HG03196 (cell line): Measurements from ENCODE around the gene WDFY1.
A peak's percentile ranks its signal among the peaks of the same experiment; 100 is the strongest.

Source experiments
- ATAC-seq: cut with Tn5 transposase; IDR thresholded peaks from one replicate; pipeline ENCODE4 v1.9.1; 2021; ENCODE audit not compliant: unreplicated experiment

Gene WDFY1

GRCh38 chr2:223860809-223861738 is 84.1 kb downstream of the WDFY1 start:
- ATAC-seq, result no peak

- ATAC-seq, result no peak
Observed at GRCh38 chr2:223859070-223859469, 86.1 kb downstream of the WDFY1 start.

DNA sequence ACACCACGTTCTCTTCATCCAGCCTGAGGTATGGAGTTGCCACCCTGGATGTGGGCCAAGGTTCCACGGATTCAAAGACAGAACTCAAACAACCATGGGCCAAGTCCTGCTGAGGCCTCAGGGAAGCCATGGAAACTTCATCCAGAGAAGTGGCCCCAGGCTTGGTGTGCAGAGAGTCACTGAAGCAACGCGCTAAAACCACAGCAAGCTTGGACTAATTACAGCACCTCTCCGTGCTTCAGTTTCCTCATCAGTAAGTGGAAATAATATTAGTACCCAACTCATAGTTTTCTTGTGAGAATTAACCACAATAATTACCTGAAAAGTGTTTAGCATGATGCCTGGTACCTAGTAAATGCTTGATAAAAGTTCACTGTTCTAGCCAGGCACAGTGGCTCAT is 88.6 kb downstream of the WDFY1 start:
- ATAC-seq, result no peak

GRCh38 chr2:223856021-223856420 is 89.1 kb downstream of the WDFY1 start:
- ATAC-seq, result no peak

DNA sequence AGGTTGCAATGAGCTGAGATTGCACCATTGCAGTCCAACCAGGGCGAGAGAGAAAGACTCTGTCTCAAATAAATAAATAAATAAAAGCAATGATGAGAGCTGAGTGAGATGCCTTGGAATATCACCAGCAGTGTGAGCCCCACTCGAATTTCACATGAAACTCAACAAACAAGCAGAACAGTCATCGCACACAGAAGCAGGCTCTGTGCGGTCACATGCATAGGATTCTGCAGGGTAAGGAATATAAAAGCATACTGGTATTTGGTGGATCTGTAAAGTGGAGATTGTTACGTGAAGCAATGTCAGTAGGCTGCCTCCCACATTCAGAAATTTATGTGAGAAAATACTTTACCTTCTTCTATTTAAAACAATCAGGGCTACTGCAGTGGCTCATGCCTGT is 89.7 kb downstream of the WDFY1 start:
- ATAC-seq, result no peak

DNA sequence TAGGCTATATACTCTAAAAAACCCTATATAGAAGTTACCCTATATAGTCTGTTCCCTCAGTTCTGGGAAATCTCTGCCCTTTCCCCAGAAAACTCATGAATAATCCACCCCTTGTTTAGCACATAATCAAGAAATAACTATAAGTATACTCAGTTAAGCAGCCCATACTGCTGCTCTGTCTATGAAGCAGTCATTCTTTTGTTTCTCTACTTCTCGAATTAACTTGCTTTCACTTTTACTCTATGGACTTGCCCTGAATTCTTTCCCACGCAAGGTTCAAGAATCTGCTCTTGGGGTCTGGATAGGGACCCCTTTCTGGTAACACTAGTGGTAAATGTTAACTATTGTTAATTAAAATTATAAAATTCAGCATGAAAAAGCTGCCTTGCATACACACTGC is 90.4 kb downstream of the WDFY1 start:
- no peak for ATAC-seq

DNA sequence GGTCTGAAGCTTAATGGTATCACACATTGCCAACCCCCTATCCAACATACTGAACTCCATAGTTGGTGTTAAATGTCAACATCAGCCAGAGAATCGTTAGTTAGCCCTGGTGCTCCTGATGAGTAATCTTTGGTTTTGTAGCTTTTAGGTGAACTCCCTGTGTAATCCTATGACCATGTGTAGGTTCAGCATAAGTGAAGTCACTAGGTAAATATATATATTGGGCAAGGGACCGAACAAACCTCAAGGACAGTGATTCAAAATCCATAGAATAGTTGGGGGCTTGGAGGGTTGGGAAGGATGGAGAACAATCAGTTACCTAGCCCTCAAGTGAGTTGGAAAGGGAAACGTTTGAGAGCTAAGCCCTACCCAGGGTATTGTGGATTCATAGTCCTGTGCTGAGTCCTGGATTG is 91.7 kb downstream of the WDFY1 start:
- no peak for ATAC-seq

GRCh38 chr2:223852281-223852795 is 92.8 kb downstream of the WDFY1 start:
- ATAC-seq, result no peak

GRCh38 chr2:223847410-223847809 is 97.7 kb downstream of the WDFY1 start:
- ATAC-seq, result no peak

GRCh38 chr2:223846515-223846914 is 98.6 kb downstream of the WDFY1 start:
- ATAC-seq, result no peak

GRCh38 chr2:223841436-223842190 is 103.5 kb downstream of the WDFY1 start:
- ATAC-seq, result no peak

DNA sequence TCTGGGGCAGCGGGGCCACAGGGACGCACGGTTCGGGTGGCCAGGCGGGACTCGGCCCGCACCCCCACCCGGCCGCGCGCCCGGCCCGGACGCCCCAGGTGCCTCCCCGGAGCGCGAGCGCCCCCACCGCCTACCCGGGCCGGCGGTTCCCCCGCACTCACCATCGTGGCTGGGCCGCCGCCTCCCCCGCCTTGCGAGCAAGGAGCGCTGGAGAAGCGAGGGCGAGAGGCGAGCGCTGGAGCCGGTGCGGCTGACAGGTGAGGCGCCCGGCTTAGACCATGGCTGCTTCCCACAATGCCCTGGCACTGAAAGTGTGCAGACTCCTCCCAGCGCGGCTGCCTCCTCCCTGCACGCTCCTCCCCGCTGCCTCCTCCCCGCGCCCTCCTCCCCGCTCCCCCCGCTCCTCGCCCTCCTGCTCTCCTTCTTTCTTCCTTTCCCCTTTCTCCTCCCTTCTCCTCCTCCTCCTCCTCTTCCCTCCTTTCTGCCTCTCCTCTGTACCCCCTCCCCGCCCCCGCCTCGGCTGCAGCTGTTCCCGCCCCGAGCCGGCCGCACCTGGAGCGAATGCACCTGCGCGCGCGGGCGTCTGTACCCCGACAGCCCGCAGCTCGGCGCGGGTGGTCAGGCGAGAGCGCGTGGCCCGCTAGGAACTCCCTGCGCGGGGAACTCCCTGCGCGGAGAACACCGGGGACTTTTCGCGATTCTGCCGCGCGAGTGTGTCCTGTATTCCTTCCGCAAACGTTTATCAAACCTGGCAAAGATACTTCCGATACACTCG is 107.7 kb downstream of the WDFY1 start, which contains the start of gene AP1S3:
Gene AP1S3, minus strand, starts transcription at position 296 of the 775 bp plus-strand sequence. Its CDS starts 132 bp downstream, at position 164.
- ATAC-seq, result peak; percentile 65

- no peak for ATAC-seq
Observed at GRCh38 chr2:223835701-223836532, 109.2 kb downstream of the WDFY1 start.

- no peak for ATAC-seq
Observed at GRCh38 chr2:223834431-223834830, 110.7 kb downstream of the WDFY1 start.

GRCh38 chr2:223832241-223832903 is 112.8 kb downstream of the WDFY1 start:
- no peak for ATAC-seq

GRCh38 chr2:223829128-223829527 is 116.0 kb downstream of the WDFY1 start:
- no peak for ATAC-seq

- no peak for ATAC-seq
Observed at GRCh38 chr2:223828314-223828713, 116.8 kb downstream of the WDFY1 start.

DNA sequence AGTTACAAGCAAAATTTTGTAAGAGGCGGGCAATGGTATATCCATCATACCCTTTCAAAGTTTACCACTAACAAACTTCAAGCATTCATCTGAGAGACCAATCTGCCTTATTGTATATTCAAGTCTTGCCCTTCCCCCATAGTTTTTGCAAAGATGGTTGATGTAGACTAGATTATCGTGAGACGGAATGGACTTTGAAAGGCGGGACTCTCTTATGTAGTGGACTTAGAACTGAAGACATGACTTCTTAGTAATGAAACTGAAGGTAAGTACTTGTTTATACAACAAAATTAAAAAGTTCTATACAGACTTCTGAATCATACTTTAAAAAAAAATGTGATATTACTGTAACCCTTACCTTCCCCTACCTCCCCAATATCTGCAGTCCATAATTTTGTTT is 118.1 kb downstream of the WDFY1 start:
- ATAC-seq, result no peak
